Mucosa of rectum (tissue), 2 donors: ENCODE data around the gene LRFN5.
"Not testable (repeated sequence)": the region's sequence is repeated elsewhere in the genome, so short reads cannot be mapped to it uniquely, and the experiment has no call there.

Experiments used
- H3K27ac ChIP-seq, 2 donors: one replicate each; pipeline ENCODE4 v1.7.0; 2013; ENCODE audit warnings: inconsistent platforms in 2 of 2, low read depth in 2 of 2, low read length in 2 of 2
- H3K27me3 ChIP-seq, 2 donors: one replicate each; pipeline ENCODE4 v1.7.0; 2013; ENCODE audit warnings: low read length in 2 of 2; ENCODE audit not compliant: control insufficient read depth in 2 of 2, insufficient read depth in 2 of 2
- H3K36me3 ChIP-seq, 2 donors: one replicate each; pipeline ENCODE4 v1.7.0; 2013; ENCODE audit warnings: low read length in 2 of 2; ENCODE audit not compliant: control insufficient read depth in 2 of 2, insufficient read depth in 2 of 2
- H3K4me1 ChIP-seq, 2 donors: one replicate each; pipeline ENCODE4 v1.7.0; 2013; ENCODE audit warnings: low read length in 2 of 2, mild to moderate bottlenecking in 1 of 2; ENCODE audit not compliant: control insufficient read depth in 2 of 2, insufficient read depth in 2 of 2
- H3K4me3 ChIP-seq, 2 donors: one replicate each; pipeline ENCODE4 v1.7.0; 2013; ENCODE audit warnings: low read length in 2 of 2
- H3K9ac ChIP-seq, 2 donors: one replicate each; pipeline ENCODE4 v1.7.0; 2013; ENCODE audit warnings: low read length in 2 of 2, low read depth in 1 of 2, mild to moderate bottlenecking in 1 of 2
- H3K9me3 ChIP-seq, 2 donors: one replicate each; pipeline ENCODE4 v1.7.0; 2013; ENCODE audit warnings: low read length in 2 of 2; ENCODE audit not compliant: control insufficient read depth in 2 of 2
- donor health status: healthy.
- donor health status: Normal muscosa, but diverticular disease.

Gene LRFN5

GRCh38 chr14:41606532-41607303 lies at the start of gene LRFN5:
Gene LRFN5, plus strand, starts transcription at chr14:41606876.
- Histone ChIP-seq H3K9me3 (no peaks in the 10 kb centered on the region), H3K27ac (no peak within 1 kb of the TSS), H3K9ac (peak within 1 kb of the TSS in 1 of 2 donors; percentile 33), H3K4me3 (peak within 1 kb of the TSS; percentile 57 to 71), H3K36me3 (no peaks in the 10 kb centered on the region), H3K27me3 (peaks cover 18 to 40% of the 10 kb centered on the region in 2 donors), H3K4me1 (no peaks in the 10 kb centered on the region)

GRCh38 chr14:41558490-41558889 lies 48.2 kb upstream of the LRFN5 start:
- Histone ChIP-seq H3K4me1 (no peaks in the 10 kb centered on the region), H3K9ac (no peak overlapping the region), H3K27ac (no peak overlapping the region), H3K36me3 (no peaks in the 10 kb centered on the region), H3K9me3 (no peaks in the 10 kb centered on the region), H3K4me3 (no peak overlapping the region), H3K27me3 (no peaks in the 10 kb centered on the region)

GRCh38 chr14:41566864-41567263 lies 39.8 kb upstream of the LRFN5 start:
- not testable (repeated sequence) for H3K9me3 ChIP-seq, H3K27me3 ChIP-seq, H3K27ac ChIP-seq, H3K9ac ChIP-seq, H3K4me3 ChIP-seq, H3K36me3 ChIP-seq, H3K4me1 ChIP-seq

- Histone ChIP-seq H3K27me3 (no peaks in the 10 kb centered on the region), H3K27ac (no peak overlapping the region), H3K4me3 (no peak overlapping the region), H3K9me3 (no peaks in the 10 kb centered on the region), H3K36me3 (no peaks in the 10 kb centered on the region), H3K4me1 (no peaks in the 10 kb centered on the region), H3K9ac (no peak overlapping the region)
Observed at GRCh38 chr14:41568979-41569378, 37.7 kb upstream of the LRFN5 start.

- Histone ChIP-seq H3K27me3 (no peaks in the 10 kb centered on the region), H3K27ac (no peak overlapping the region), H3K36me3 (no peaks in the 10 kb centered on the region), H3K4me1 (no peaks in the 10 kb centered on the region), H3K9me3 (no peaks in the 10 kb centered on the region), H3K4me3 (no peak overlapping the region), H3K9ac (no peak overlapping the region)
Observed at GRCh38 chr14:41570415-41571155, 36.1 kb upstream of the LRFN5 start.

GRCh38 chr14:41586237-41586636 lies 20.4 kb upstream of the LRFN5 start:
- Histone ChIP-seq H3K27me3 (no peaks in the 10 kb centered on the region), H3K36me3 (no peaks in the 10 kb centered on the region), H3K4me3 (no peak overlapping the region), H3K4me1 (no peaks in the 10 kb centered on the region), H3K9ac (no peak overlapping the region), H3K9me3 (no peaks in the 10 kb centered on the region), H3K27ac (no peak overlapping the region)

- Histone ChIP-seq H3K9me3 (no peaks in the 10 kb centered on the region), H3K4me1 (no peaks in the 10 kb centered on the region), H3K4me3 (no peak overlapping the region), H3K27me3 (no peaks in the 10 kb centered on the region), H3K9ac (no peak overlapping the region), H3K36me3 (no peaks in the 10 kb centered on the region), H3K27ac (no peak overlapping the region)
Observed at GRCh38 chr14:41597647-41598046, 9.0 kb upstream of the LRFN5 start.

GRCh38 chr14:41599805-41600385 lies 6.8 kb upstream of the LRFN5 start:
- H3K36me3 ChIP-seq, H3K4me3 ChIP-seq, H3K27ac ChIP-seq, H3K9ac ChIP-seq, H3K9me3 ChIP-seq, H3K27me3 ChIP-seq, H3K4me1 ChIP-seq: not testable (repeated sequence)

- Histone ChIP-seq H3K27me3 (peaks cover 18 to 38% of the 10 kb centered on the region in 2 donors), H3K4me3 (peak overlapping the region; percentile 48 to 50), H3K27ac (no peak overlapping the region), H3K9ac (no peak overlapping the region), H3K9me3 (no peaks in the 10 kb centered on the region), H3K36me3 (no peaks in the 10 kb centered on the region), H3K4me1 (no peaks in the 10 kb centered on the region)
Observed at GRCh38 chr14:41604721-41605531, 1.8 kb upstream of the LRFN5 start.
